Astrocyte (in vitro differentiated cells and primary cell): ENCODE data around the gene ZER1. TPM values are rescaled to one million over a fixed set of nuclear protein-coding genes. Genes with fewer than 3 reads are reported as not detected.

Experiments
- DNase-seq: peaks from one replicate; pipeline ENCODE4 v3.0.0-alpha.2; 2010; ENCODE audit warnings: low read depth
- FAIRE-seq: peaks from 2 replicates; lab custom pipeline; 2011; peaks lifted over from hg19 to GRCh38; lab: Jason Lieb, UNC
- H2AFZ ChIP-seq: 2 replicates; pipeline ENCODE4 v1.6.0; 2012; ENCODE audit warnings: low read depth, low read length, inconsistent platforms
- H3K27ac ChIP-seq: 2 replicates; pipeline ENCODE4 v1.5.1; 2011; ENCODE audit warnings: low read depth, low read length, inconsistent platforms
- H3K27me3 ChIP-seq: 2 replicates; pipeline ENCODE4 v1.6.0; 2011; ENCODE audit warnings: low read length, inconsistent platforms; ENCODE audit not compliant: insufficient read depth
- H3K36me3 ChIP-seq: 2 replicates; pipeline ENCODE4 v1.5.1; 2011; ENCODE audit warnings: low read length, inconsistent platforms; ENCODE audit not compliant: insufficient read depth
- H3K4me1 ChIP-seq: 2 replicates; pipeline ENCODE4 v1.5.1; 2011; ENCODE audit warnings: low read length, inconsistent platforms; ENCODE audit not compliant: insufficient read depth
- H3K4me2 ChIP-seq: 2 replicates; pipeline ENCODE4 v1.6.0; 2012; ENCODE audit warnings: low read length, inconsistent platforms
- H3K4me3 ChIP-seq: 2 replicates; pipeline ENCODE4 v1.5.1; 2011; ENCODE audit warnings: low read depth, mild to moderate bottlenecking, low read length, inconsistent platforms; ENCODE audit not compliant: insufficient read depth
- H3K79me2 ChIP-seq: 2 replicates; pipeline ENCODE4 v1.6.0; 2012; ENCODE audit warnings: mild to moderate bottlenecking, low read length, inconsistent platforms; ENCODE audit not compliant: insufficient read depth
- H3K9ac ChIP-seq: 2 replicates; pipeline ENCODE4 v1.6.0; 2012; ENCODE audit warnings: mild to moderate bottlenecking, low read length, inconsistent platforms
- H3K9me3 ChIP-seq: 2 replicates; pipeline ENCODE4 v1.5.1; 2012; ENCODE audit warnings: low read depth, mild to moderate bottlenecking, low read length, inconsistent platforms; ENCODE audit not compliant: insufficient read depth
- H4K20me1 ChIP-seq: 2 replicates; pipeline ENCODE4 v1.6.0; 2012; ENCODE audit warnings: low read length, inconsistent platforms; ENCODE audit not compliant: insufficient read depth
- H3K27ac Mint-ChIP-seq: one replicate; pipeline ENCODE4 v1.8.0; 2021; ENCODE audit warnings: mild to moderate bottlenecking, mixed read lengths; ENCODE audit not compliant: unreplicated experiment
- H3K27me3 Mint-ChIP-seq: one replicate; pipeline ENCODE4 v1.8.0; 2021; ENCODE audit warnings: low read depth, mixed read lengths; ENCODE audit not compliant: unreplicated experiment
- H3K36me3 Mint-ChIP-seq: one replicate; pipeline ENCODE4 v1.8.0; 2021; ENCODE audit warnings: low read depth, mixed read lengths; ENCODE audit not compliant: unreplicated experiment
- H3K4me1 Mint-ChIP-seq: one replicate; pipeline ENCODE4 v1.8.0; 2021; ENCODE audit warnings: low read depth, mixed read lengths; ENCODE audit not compliant: unreplicated experiment
- H3K4me3 Mint-ChIP-seq: one replicate; pipeline ENCODE4 v1.8.0; 2021; ENCODE audit warnings: mild to moderate bottlenecking, moderate library complexity, mixed read lengths; ENCODE audit not compliant: unreplicated experiment
- H3K9me3 Mint-ChIP-seq: one replicate; pipeline ENCODE4 v1.8.0; 2021; ENCODE audit warnings: mild to moderate bottlenecking, mixed read lengths; ENCODE audit not compliant: unreplicated experiment
- CTCF ChIP-seq: IDR thresholded peaks from 2 replicates; pipeline ENCODE4 v1.5.1; 2011; ENCODE audit warnings: low read depth, mild to moderate bottlenecking, inconsistent platforms, low read length, moderate library complexity; ENCODE audit not compliant: insufficient read depth
- EZH2 ChIP-seq: IDR thresholded peaks from 2 replicates; pipeline ENCODE4 v1.6.1; 2012; ENCODE audit warnings: mild to moderate bottlenecking, low read length, inconsistent platforms; ENCODE audit not compliant: insufficient read depth
- total RNA-seq: library from RNA; stranded (reverse); gene quantifications from 2 replicates; pipeline ENCODE4 v1.2.1, GENCODE V29; 2021

The ZER1 gene
- total RNA-seq, 1 donor from 2014 or later = 31.0 TPM

- no peaks in the 10 kb centered on the region for H3K4me1 ChIP-seq
- DNase-seq (no peak), FAIRE-seq (no peak)
- no peak overlapping the region for H2AFZ ChIP-seq
- H3K4me3 ChIP-seq = no peak overlapping the region
- Mint-ChIP-seq H3K9me3 (no peaks in the 10 kb centered on the region), H3K27ac (no peak overlapping the region), H3K36me3 (peaks cover 16% of the 10 kb centered on the region), H3K4me3 (no peak overlapping the region), H3K4me1 (no peaks in the 10 kb centered on the region), H3K27me3 (no peaks in the 10 kb centered on the region)
- peaks cover 2% of the 10 kb centered on the region for H3K36me3 ChIP-seq
- H3K4me2 ChIP-seq = no peak overlapping the region
- no peak for TF ChIP-seq EZH2
- no peak for TF ChIP-seq CTCF
- H3K9me3 ChIP-seq = no peaks in the 10 kb centered on the region
- H3K27ac ChIP-seq = no peak overlapping the region
- H3K79me2 ChIP-seq = peaks cover 5% of the 10 kb centered on the region
- no peaks in the 10 kb centered on the region for H3K27me3 ChIP-seq
- H3K9ac ChIP-seq = no peak overlapping the region
- peaks cover 29% of the 10 kb centered on the region for H4K20me1 ChIP-seq
Measured at GRCh38 chr9:128753627-128754026, 18.1 kb downstream of the ZER1 start.

- H4K20me1 ChIP-seq = peaks cover 20% of the 10 kb centered on the region
- peaks cover 18% of the 10 kb centered on the region for H3K36me3 Mint-ChIP-seq
- H2AFZ ChIP-seq = no peak overlapping the region
- no peak overlapping the region for H3K4me3 ChIP-seq
- H3K9me3 ChIP-seq = no peaks in the 10 kb centered on the region
- DNase-seq (no peak), FAIRE-seq (no peak)
- H3K4me3 Mint-ChIP-seq = no peak overlapping the region
- H3K4me1 Mint-ChIP-seq = no peaks in the 10 kb centered on the region
- H3K4me1 ChIP-seq = no peaks in the 10 kb centered on the region
- no peaks in the 10 kb centered on the region for H3K9me3 Mint-ChIP-seq
- TF ChIP-seq EZH2 = no peak
- no peak for TF ChIP-seq CTCF
- no peaks in the 10 kb centered on the region for H3K27me3 Mint-ChIP-seq
- peaks cover 2% of the 10 kb centered on the region for H3K36me3 ChIP-seq
- H3K27me3 ChIP-seq = no peaks in the 10 kb centered on the region
- no peak overlapping the region for H3K9ac ChIP-seq
- no peak overlapping the region for H3K4me2 ChIP-seq
- H3K79me2 ChIP-seq = peaks cover 5% of the 10 kb centered on the region
- H3K27ac ChIP-seq = no peak overlapping the region
- H3K27ac Mint-ChIP-seq = no peak overlapping the region
Measured at GRCh38 chr9:128750926-128751595, 20.7 kb downstream of the ZER1 start.

GRCh38 chr9:128747241-128747640 lies 24.5 kb downstream of the ZER1 start:
- no peak for TF ChIP-seq EZH2
- TF ChIP-seq CTCF = no peak
- Histone ChIP-seq H3K9ac (no peak overlapping the region), H3K27me3 (no peaks in the 10 kb centered on the region), H3K4me1 (no peaks in the 10 kb centered on the region), H3K4me2 (no peak overlapping the region), H3K4me3 (no peak overlapping the region), H3K36me3 (peaks cover 2% of the 10 kb centered on the region), H3K27ac (no peak overlapping the region), H3K79me2 (no peaks in the 10 kb centered on the region), H4K20me1 (no peaks in the 10 kb centered on the region), H3K9me3 (no peaks in the 10 kb centered on the region), H2AFZ (no peak overlapping the region)
- H3K9me3 Mint-ChIP-seq = no peaks in the 10 kb centered on the region
- no peak for FAIRE-seq
- no peak overlapping the region for H3K27ac Mint-ChIP-seq
- DNase-seq = no peak
- no peak overlapping the region for H3K4me3 Mint-ChIP-seq
- no peaks in the 10 kb centered on the region for H3K27me3 Mint-ChIP-seq
- H3K36me3 Mint-ChIP-seq = peaks cover 6% of the 10 kb centered on the region
- no peaks in the 10 kb centered on the region for H3K4me1 Mint-ChIP-seq
